Stimulated activated naive CD8-positive, alpha-beta T cell treated with anti-CD3 and anti-CD28 coated beads, Interleukin-15, Interleukin-2, amounts not matched to agents 100 U/mL and 50 U/mL, for 24 hours (primary cell): Measurements from ENCODE around the gene HAPSTR1.
A peak's percentile ranks its signal among the peaks of the same experiment; 100 is the strongest.
"Not testable (repeated sequence)": the region's sequence is repeated elsewhere in the genome, so short reads cannot be mapped to it uniquely, and the experiment has no call there.

ENCODE experiments used
- ATAC-seq: fragments of 150-1000 bp; cut with Tn5 transposase; one replicate; pipeline ENCODE4 v1.10.0; 2021
- DNase-seq: peaks from one replicate; pipeline ENCODE4 v3.0.0; 2021

Gene HAPSTR1

DNA sequence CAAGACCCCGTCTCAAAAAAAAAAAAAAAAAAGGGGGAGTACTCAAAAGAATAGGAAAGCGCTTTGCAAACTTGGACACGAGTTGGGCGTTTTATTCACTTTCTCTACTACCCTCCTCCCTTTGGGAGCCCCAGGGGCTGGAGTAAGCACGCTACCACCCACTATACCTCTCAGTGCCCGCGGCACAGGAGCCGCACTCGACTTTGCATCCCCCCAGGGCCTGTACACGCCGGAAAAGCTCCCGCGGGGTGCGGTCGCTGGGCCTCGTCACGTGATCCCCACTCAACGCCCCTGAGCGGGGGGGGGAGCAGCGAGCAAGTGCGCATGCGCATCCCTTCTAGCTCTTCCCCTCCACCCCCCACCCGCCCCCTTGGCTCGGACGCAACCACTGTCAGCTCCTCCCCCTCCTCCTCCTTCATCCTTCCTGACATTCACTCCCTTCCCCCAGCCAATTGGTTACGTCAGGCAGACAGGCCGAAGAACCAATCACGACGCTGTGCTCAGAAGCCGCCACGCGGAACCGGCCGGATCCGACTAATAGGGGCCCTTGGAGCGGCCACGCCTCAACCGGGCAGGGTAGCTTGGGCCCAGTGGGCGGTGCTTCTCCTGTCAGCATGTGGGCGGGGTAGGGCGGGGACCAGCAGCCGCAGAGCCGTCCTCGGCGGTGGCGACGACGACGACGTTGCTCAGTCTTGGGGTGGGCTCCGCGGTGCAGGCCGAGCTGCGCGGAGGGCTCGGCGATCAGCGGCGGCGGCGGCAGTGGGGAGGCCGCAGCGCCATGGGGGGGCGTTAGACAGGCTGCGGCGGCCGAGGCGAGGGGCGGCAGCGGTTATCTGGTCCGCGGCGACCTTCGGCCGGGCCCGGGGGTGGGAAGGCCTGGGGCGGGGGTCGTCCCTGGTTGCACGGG lies at the start of gene HAPSTR1:
Gene HAPSTR1 (plus strand): TSS at position 685 of the 907 bp plus-strand sequence. CDS start 401 bp downstream, outside the sequence.
- ATAC-seq (peak; percentile 94), DNase-seq (peak; percentile 100)

- ATAC-seq (no peak), DNase-seq (no peak)
Observed at GRCh38 chr16:9042533-9042932, 48.9 kb upstream of the HAPSTR1 start.

DNA sequence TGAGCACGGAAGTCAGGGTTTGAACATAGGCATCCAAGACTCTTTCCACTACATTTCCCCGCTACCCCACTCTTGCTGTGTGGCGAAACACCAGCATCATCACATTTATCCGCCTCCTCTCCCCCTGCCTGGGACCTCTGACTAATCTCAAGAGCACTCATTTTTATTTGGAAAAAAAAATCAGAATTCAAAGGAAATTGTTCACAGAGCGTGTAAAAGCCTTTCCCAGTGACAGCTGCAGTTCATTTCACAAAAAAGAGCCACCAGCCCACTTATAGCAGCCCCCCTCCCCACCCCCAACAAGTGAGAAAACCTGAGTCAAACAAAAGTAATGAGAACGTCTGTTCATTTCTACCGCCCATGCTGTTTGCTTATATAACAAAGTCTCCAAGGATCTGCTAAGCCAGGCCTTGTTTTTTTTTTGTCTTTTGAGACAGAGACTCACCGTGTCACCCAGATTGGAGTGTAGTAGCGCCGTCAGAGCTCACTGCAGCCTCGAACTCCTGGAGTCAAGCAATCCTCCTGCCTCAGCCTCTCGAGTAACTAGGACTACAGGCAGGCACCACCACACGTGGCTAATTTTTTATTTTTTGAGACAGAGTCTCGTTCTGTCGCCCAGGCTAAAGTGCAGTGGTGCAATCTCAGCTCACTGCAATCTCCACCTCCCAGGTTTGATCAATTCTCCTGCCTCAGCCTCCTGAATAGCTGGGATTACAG lies 48.3 kb upstream of the HAPSTR1 start:
- DNase-seq (no peak), ATAC-seq (no peak)

GRCh38 chr16:9045562-9045961 lies 45.9 kb upstream of the HAPSTR1 start:
- DNase-seq, ATAC-seq: not testable (repeated sequence)

GRCh38 chr16:9046667-9047055 lies 44.8 kb upstream of the HAPSTR1 start:
- ATAC-seq: no peak
- DNase-seq: no peak

GRCh38 chr16:9047689-9048301 lies 43.6 kb upstream of the HAPSTR1 start:
- ATAC-seq (peak; percentile 71), DNase-seq (peak; percentile 60)

DNA sequence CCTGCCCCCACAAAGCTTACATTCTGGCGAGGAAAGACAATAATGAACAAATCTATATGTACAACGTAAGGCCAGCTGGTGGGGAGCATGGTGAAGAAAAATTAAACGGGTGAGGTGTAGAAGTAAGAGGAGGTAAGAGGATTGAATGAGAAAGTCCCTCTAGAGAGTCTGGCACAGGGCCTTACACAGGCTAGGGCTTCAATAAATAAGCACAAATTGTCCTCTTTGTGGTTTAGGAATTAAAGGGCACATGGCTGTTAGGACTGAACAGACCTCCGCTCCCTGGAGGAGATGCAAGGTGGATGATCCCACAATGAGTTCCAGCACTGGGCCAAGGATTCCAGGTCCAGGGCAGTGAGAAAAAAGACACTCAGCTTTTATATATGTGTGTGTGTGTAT lies 43.1 kb upstream of the HAPSTR1 start:
- DNase-seq (no peak), ATAC-seq (no peak)

- no peak for ATAC-seq
- no peak for DNase-seq
Observed at GRCh38 chr16:9049241-9049640, 42.2 kb upstream of the HAPSTR1 start.

- DNase-seq (peak; percentile 33), ATAC-seq (no peak)
Observed at GRCh38 chr16:9050102-9050830, 41.2 kb upstream of the HAPSTR1 start.

- no peak for ATAC-seq
- peak; percentile 39 for DNase-seq
Observed at GRCh38 chr16:9053006-9053601, 38.3 kb upstream of the HAPSTR1 start.

- DNase-seq (no peak), ATAC-seq (no peak)
Observed at GRCh38 chr16:9054460-9054859, 37.0 kb upstream of the HAPSTR1 start.

DNA sequence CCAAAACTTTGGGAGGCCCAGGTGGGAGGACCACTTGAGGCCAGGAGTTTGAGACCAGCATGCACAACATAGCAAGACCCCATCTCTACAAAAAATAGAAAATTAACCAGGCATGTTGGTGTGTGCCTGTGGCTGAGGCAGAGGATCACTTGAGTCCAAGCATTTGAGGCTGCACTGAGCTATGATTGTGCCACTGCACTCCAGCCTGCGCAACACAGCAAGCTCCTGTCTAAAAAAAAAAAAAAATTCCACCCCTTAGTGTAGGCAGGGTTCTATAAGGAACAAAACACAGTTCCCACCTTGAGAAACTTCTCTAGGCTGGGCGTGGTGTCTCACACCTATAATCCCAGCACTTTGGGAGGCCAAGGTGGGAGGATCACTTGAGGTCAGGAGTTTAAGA lies 36.3 kb upstream of the HAPSTR1 start:
- no peak for ATAC-seq
- no peak for DNase-seq

DNA sequence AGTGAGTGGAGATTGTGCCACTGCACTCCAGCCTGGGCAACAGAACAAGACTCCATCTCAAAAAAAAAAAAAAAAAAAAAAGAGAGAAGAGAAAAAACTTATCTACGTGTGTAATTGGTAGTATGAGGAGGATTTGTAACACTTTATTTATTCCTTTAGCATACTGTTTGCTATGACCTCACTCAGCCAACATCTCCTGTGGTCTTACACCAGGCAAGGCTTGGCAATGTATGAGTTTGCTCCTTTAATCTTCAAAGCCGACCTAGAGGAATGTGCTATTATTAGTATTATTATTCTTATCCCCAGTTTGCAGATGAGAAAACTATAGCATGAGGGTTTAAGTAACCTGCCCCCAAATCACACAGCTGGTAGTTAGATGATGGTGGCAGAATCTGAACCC lies 35.8 kb upstream of the HAPSTR1 start:
- DNase-seq (no peak), ATAC-seq (no peak)

DNA sequence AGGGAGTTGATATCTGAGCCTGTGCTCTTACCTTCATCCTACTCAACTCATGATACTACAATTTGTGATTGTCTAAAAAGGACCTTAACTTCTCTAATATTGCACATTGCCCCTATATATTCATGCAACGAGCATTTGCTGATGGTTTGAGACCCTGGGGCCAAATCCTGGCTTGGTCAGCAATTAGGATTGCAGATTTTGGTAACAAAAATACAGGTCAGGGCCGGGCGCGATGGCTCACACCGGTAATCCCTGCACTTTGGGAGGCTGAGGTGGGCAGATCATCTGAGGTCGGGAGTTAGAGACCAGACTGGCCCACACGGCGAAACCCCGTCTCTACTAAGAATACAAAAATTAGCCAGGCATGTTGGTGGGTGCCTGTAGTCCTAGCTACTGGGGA lies 35.4 kb upstream of the HAPSTR1 start:
- ATAC-seq (no peak), DNase-seq (no peak)

GRCh38 chr16:9058211-9058610 lies 33.2 kb upstream of the HAPSTR1 start:
- DNase-seq (no peak), ATAC-seq (no peak)

DNA sequence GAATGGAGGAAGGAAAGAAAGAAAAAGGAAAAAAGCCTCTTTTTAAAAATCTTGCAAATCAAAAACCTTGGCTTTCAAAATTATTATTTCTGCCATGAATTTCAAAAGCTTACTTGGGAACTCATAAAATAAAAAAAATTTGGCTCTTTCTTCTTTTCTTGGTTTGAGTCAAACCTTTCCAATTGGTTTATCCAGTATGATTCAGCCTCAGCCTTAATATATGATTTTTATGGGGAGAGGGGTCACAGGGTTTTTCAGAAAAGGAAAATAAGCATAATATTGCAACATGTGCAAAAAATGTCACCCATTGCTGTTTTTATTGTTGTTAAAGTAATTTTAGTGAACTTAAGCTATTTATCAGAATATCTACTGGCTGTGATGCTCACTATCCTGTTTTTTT lies 31.2 kb upstream of the HAPSTR1 start:
- DNase-seq: no peak
- ATAC-seq: no peak

GRCh38 chr16:9061358-9061813 lies 30.1 kb upstream of the HAPSTR1 start:
- ATAC-seq (peak; percentile 71), DNase-seq (no peak)

DNA sequence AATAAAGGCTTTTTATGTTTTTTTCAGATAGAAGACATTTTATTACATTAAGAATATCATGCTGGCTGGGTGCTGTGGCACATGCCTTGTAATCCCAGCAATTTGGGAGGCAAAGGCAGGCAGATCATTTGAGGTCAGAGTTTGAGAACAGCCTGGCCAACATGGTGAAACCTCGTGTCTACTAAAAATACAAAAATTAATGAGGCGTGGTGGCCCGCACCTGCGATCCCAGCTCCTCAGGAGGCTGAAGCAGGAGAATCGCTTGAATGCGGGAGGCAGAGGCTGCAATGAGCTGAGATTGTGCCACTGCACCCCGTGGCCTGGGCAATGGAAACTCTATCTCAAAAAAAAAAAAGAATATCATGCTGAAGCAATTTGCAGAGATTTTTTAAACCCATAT lies 29.1 kb upstream of the HAPSTR1 start:
- no peak for DNase-seq
- ATAC-seq: no peak

- DNase-seq: no peak
- no peak for ATAC-seq
Observed at GRCh38 chr16:9065077-9065476, 26.4 kb upstream of the HAPSTR1 start.

DNA sequence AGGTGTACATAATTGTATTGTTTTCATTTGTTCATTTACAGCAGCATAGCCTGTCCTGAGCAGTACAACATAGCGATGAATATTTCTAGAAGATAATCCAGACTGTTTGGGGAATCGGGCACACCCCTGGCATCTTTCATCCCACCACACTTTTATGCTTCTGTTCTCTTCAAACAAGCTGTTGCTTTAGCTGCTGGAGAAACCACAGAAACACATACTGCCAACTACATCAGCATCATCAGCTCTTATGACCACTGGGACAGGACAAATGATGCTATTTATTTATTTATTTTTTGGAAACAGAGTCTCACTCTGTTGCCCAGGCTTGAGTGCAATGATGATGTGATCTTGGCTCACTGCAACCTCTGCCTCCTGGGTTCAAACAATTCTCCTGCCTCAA lies 22.6 kb upstream of the HAPSTR1 start:
- no peak for ATAC-seq
- no peak for DNase-seq

DNA sequence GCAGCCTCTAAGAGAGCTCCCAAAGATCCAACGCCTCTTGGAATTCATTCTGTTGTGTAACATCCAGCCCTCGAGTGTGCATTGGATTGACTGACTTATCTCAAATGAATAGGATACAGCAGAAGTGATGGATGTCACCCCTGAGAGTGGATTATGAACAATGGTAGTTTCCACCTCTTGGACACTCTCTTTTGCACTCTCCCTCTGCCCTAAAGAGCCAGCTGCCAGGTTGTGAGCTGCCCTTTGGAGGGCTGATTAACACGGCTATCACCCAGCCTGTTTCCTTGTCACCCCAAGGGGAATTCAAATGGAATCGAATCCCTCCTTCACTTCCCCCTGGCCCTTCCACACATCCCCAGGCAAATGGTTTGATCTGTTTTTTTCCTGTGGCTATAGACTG lies 21.2 kb upstream of the HAPSTR1 start:
- DNase-seq (no peak), ATAC-seq (no peak)

DNA sequence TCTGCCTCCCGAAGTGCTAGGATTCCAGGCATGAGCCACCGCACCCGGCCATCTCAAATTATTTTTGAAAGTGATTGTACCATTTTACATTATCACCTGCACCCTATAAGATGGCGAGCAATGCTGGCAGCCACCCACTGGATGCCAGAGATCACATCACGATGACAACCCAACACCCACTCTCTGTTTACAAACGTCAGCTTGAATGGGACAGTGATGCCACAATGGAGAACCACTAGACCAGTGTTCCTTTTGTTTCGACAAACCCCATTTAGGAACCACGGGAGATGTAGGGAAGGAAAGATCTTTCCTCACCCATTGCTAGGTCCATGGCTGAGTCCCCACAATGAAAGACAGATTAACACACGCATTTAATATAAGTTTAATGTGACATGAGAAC lies 20.1 kb upstream of the HAPSTR1 start:
- no peak for ATAC-seq

More for the DNA sequence above, 20.1 kb upstream of the HAPSTR1 start:
- DNase-seq: no peak
